Measurements from ENCODE around the gene EMB. TPM values are rescaled to one million over a fixed set of nuclear protein-coding genes. Genes with fewer than 3 reads are reported as not detected.

EMB gene
- total and polyA plus RNA-seq, 4 donors, result 0.90 to 16.1 (median 2.1) TPM

Other genes starting within 250 kb of the EMB start
- gene PARP8, start 225.3 kb upstream of the EMB start, total RNA-seq, result 10 to 100 TPM in 1 of 2 donors, 1 to 10 TPM in 1; 8.1 to 16.0 TPM
- 1 to 10 TPM; 3.9 to 6.2 TPM for gene PARP8, start 225.3 kb upstream of the EMB start, polyA plus RNA-seq